Activated naive CD8-positive, alpha-beta T cell (primary cell): ENCODE results near the gene ARPP19.
"Not testable (repeated sequence)": the region's sequence is repeated elsewhere in the genome, so short reads cannot be mapped to it uniquely, and the experiment has no call there.

Experiments used
- H3K27ac Mint-ChIP-seq: one replicate; pipeline ENCODE4 v1.8.0; 2021; ENCODE audit warnings: mixed read lengths
- H3K27me3 Mint-ChIP-seq: one replicate; pipeline ENCODE4 v1.8.0; 2021; ENCODE audit warnings: mixed read lengths
- H3K36me3 Mint-ChIP-seq: one replicate; pipeline ENCODE4 v1.8.0; 2021; ENCODE audit warnings: mixed read lengths
- H3K4me1 Mint-ChIP-seq: one replicate; pipeline ENCODE4 v1.8.0; 2021; ENCODE audit warnings: low read depth, mixed read lengths
- H3K4me3 Mint-ChIP-seq: one replicate; pipeline ENCODE4 v1.8.0; 2021; ENCODE audit warnings: mild to moderate bottlenecking, mixed read lengths
- H3K9me3 Mint-ChIP-seq: one replicate; pipeline ENCODE4 v1.8.0; 2021; ENCODE audit warnings: low read depth, mixed read lengths

Gene ARPP19

DNA sequence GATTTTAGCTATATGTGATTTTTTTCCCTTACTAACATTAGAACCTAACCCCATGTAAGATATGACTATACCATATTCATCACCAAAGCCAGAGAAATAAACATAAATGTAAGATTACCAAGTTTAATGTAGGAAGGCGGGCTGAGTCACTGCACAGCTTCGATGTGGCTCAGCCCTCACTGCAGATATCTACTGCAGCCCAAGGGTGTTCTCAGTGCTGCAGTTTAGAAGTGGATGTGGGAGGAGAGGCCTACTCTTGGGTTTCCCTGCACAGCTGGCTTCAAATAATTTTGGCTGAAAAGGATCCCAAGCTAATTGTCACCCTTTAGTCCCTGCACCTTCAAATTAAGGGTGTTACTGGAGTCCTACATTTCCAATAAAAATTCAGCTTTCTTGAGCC is 9.3 kb downstream of the ARPP19 start:
- peaks cover 2% of the 10 kb centered on the region for H3K36me3 Mint-ChIP-seq
- peak overlapping the region; percentile 9 for H3K4me3 Mint-ChIP-seq
- H3K9me3 Mint-ChIP-seq, result no peaks in the 10 kb centered on the region
- H3K27ac Mint-ChIP-seq, result peak overlapping the region; percentile 48
- peaks cover 56% of the 10 kb centered on the region for H3K4me1 Mint-ChIP-seq
- H3K27me3 Mint-ChIP-seq, result no peaks in the 10 kb centered on the region

DNA sequence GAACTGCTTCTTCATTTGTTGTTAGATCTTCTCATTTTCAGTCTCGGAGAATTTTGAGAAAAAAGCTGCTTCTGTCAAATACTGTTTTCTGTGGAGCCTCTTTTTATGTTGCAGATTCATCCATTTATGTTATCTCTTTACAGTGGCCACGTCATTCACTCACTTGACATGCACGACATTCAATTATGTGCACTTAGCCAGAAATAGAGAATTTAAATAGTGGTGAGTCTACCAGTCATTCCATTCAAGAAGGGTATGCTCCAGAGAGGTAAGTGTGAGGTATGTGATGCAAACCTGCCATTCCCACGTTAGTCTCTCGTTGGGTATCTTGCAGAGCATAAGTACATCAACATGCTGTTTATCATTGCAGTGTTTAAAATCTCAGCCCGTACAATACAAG is 9.8 kb downstream of the ARPP19 start:
- H3K9me3 Mint-ChIP-seq, result no peaks in the 10 kb centered on the region
- H3K4me1 Mint-ChIP-seq, result peaks cover 51% of the 10 kb centered on the region
- no peaks in the 10 kb centered on the region for H3K27me3 Mint-ChIP-seq
- peak overlapping the region; percentile 48 for H3K27ac Mint-ChIP-seq
- H3K36me3 Mint-ChIP-seq, result peaks cover 2% of the 10 kb centered on the region
- H3K4me3 Mint-ChIP-seq, result peak overlapping the region; percentile 9

DNA sequence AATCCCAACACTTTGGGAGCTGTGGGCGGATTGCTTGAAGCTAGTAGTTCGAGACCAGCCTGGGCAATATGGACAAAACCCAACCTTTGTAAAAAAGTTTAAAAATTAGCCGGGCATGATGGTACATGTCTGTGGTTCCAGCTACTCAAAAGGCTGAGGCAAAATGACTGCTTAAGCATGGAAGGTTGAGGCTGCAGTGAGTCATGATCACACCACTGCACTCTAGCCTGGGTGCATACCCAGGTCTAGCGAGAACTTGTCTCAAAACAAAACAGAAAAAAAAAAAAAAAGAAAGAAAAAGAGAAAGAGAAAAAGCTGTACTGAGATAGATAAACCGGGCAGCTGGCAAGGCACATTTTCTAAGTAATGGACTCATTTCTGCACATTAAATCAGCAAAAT is 10.6 kb downstream of the ARPP19 start:
- H3K27me3 Mint-ChIP-seq, result no peaks in the 10 kb centered on the region
- peaks cover 2% of the 10 kb centered on the region for H3K36me3 Mint-ChIP-seq
- peak overlapping the region; percentile 70 for H3K27ac Mint-ChIP-seq
- peak overlapping the region; percentile 30 for H3K4me3 Mint-ChIP-seq
- peaks cover 45% of the 10 kb centered on the region for H3K4me1 Mint-ChIP-seq
- H3K9me3 Mint-ChIP-seq, result no peaks in the 10 kb centered on the region

DNA sequence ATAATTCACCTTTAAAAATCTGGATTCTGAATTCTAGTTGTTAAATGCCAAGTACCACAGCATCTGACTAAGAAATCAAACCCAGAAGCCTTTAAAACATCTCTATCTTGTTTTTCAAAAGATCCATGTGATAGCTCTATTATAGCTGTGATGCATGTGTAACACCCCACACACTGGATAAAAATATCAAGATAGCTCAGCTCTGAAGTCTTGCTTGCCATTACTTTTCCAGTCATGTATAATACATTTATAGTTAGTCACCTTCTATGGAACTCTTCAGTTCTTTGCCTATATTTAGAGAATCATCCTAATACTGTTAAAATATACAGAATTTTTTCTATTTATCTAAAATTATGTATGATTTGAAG is 11.6 kb downstream of the ARPP19 start:
- Mint-ChIP-seq H3K27ac (no peak overlapping the region), H3K27me3 (no peaks in the 10 kb centered on the region), H3K36me3 (peaks cover 2% of the 10 kb centered on the region), H3K9me3 (no peaks in the 10 kb centered on the region), H3K4me1 (peaks cover 37% of the 10 kb centered on the region), H3K4me3 (no peak overlapping the region)

DNA sequence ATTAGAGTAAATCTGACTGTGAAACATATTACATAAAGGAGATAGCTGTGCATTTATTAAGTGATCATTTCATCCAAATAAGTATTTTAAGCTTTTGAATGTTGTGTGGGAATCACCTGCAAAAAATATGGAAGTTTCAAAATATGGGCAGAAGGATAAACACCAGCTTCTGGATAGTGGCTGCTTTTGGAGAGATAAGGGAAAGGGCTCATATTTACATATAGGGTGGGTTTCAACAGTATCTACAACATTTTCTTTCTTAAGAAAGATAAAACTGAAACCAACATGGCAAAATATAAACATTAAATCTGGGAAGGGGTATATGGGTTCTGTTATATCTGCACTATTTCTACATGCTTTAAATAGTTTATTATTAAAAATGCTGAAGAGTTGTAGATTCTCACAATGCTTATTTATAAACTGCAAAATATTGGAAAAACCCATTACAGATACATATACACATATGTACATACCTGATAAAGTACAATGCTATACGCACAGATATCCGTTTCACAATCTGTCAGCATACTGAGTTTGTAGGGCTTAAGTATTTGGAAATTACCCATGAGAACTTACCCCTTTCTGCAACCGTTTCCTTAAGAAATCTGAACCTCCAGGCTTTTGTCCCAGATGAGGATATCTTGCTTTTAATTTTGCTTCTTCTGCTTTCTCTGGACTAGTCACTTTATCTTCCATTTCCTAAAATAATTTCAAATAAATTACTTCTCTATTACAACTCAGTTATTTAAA is 12.1 kb downstream of the ARPP19 start:
- H3K27me3 Mint-ChIP-seq, result no peaks in the 10 kb centered on the region
- peaks cover 34% of the 10 kb centered on the region for H3K4me1 Mint-ChIP-seq
- no peak overlapping the region for H3K4me3 Mint-ChIP-seq
- peaks cover 2% of the 10 kb centered on the region for H3K36me3 Mint-ChIP-seq
- no peaks in the 10 kb centered on the region for H3K9me3 Mint-ChIP-seq
- H3K27ac Mint-ChIP-seq, result peak overlapping the region; percentile 17

DNA sequence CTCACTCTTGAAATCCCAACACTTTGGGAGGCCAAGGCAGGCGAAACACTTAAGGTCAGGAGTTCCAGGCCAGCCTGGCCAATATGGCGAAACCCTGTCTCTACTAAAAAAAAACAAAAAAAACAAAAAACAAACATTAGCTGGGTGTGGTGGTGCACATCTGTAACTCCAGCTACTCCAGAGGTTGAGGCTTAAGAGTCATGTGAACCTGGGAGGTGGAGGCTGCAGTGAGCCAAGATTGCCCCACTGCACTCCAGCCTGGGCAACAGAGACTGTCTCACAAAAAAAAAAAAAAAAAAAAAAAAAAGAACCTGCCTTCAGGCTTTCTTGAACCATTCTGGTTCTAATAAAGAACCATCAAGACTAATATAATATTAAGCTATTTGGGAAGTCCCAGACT is 16.5 kb downstream of the ARPP19 start:
- peaks cover 8% of the 10 kb centered on the region for H3K36me3 Mint-ChIP-seq
- no peak overlapping the region for H3K4me3 Mint-ChIP-seq
- H3K4me1 Mint-ChIP-seq, result peaks cover 3% of the 10 kb centered on the region
- no peak overlapping the region for H3K27ac Mint-ChIP-seq
- no peaks in the 10 kb centered on the region for H3K27me3 Mint-ChIP-seq
- H3K9me3 Mint-ChIP-seq, result no peaks in the 10 kb centered on the region

DNA sequence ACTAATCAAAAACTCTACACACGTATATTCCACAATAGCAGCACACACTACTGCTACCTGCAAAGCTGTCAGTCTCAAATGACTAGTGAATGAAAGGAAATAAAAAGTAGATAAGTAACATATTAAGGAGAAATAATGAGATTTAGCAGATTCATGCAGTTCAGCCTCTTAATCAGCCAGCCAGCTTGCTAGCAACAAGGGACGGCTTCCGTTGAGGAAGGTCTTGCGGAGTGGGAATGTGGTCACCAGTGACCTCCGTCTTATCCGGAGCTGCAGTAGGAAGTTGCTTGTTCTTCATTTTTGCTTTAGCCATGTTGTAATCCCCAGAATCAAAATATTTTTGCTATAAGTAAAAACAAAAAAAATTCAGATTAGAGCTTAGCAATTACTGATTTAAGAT is 17.1 kb downstream of the ARPP19 start:
- H3K4me1 Mint-ChIP-seq, result peaks cover 3% of the 10 kb centered on the region
- H3K4me3 Mint-ChIP-seq, result no peak overlapping the region
- peaks cover 12% of the 10 kb centered on the region for H3K36me3 Mint-ChIP-seq
- H3K27ac Mint-ChIP-seq, result no peak overlapping the region
- H3K27me3 Mint-ChIP-seq, result no peaks in the 10 kb centered on the region
- H3K9me3 Mint-ChIP-seq, result no peaks in the 10 kb centered on the region

DNA sequence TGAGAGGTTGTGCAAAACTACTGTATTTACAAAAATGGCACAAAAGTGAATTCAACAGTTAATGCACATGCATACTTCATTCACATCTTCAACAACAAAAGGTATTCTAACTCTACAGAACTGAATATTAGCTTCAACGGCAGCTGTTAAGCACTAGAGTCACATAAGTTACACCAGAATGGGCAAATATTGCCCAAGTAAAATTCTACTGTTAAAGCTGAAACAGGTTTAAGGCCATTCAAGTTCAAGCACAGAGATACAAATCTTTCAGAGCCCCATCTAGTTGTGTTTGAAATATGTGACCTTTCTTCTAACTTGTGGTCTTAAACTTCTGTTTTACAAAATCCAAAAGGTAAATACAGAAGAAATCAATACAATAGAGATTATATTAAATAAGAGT is 17.6 kb downstream of the ARPP19 start:
- peaks cover 17% of the 10 kb centered on the region for H3K36me3 Mint-ChIP-seq
- not testable (repeated sequence) for H3K4me3 Mint-ChIP-seq, H3K4me1 Mint-ChIP-seq, H3K27ac Mint-ChIP-seq, H3K27me3 Mint-ChIP-seq, H3K9me3 Mint-ChIP-seq

DNA sequence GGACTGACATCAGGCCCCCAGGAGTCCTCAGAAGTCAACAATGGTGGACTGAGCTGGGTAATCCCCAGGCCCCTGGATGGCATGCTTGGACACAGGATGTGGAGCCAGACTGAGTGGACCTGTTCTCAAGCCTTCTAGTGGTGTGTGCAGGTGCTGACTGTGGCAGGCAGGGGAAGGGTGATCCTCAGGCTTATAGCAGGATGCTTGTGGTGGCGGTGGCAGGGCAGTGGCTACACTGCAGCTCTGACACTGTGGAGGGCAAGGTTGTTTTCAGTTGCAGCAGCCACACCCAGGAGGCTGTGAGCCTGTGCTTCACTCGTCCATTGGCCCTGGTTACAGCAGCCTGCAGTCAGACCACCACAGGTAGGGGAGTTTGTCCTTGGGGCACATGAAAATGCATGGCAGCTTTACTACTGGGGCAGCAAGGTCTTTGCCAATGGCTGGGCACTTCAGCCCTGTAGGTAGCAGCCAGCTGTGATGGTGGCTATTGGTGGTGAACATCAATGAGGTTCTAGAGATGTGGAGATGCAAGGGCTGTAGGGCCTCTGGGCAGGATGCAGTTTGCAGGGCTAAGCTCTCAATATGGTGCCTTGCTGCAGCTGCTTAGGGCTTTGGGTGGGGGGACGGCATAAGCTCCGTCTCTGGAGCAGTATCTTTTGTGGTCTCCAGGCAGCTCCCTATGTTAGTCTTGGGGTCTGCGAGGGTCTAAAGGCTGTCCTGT is 22.6 kb downstream of the ARPP19 start:
- peaks cover 25% of the 10 kb centered on the region for H3K36me3 Mint-ChIP-seq
- H3K4me1 Mint-ChIP-seq, result no peaks in the 10 kb centered on the region
- no peak overlapping the region for H3K27ac Mint-ChIP-seq
- no peak overlapping the region for H3K4me3 Mint-ChIP-seq
- no peaks in the 10 kb centered on the region for H3K9me3 Mint-ChIP-seq
- H3K27me3 Mint-ChIP-seq, result peaks cover 3% of the 10 kb centered on the region

DNA sequence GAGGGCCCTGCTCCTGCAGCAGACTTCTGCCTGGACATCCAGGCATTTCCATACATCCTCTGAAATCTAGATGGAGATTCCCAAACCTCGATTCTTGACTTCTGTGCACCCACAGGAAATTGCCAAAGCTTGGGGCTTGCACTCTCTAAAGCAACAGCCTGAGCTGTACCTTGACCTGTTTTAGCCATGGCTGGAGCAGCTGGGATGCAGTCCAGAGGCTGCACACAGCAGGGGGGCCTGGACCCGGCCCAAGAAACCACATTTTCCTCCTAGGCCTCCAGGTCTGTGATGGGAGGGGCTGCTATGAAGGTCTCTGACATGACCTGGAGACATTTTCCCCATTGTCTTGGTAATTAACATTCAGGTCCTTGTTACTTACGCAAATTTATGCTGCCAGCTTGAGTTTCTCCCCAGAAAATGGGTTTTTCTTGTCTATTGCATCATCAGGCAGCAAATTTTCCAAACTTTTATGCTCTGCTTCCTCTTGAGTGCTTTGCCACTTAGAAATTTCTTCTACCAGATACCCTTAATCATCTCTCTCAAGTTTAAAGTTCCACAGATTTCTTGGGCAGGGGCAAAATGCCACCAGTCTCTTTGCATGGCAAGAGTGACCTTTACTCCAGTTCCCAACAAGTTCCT is 28.3 kb downstream of the ARPP19 start:
- no peak overlapping the region for H3K27ac Mint-ChIP-seq
- no peak overlapping the region for H3K4me3 Mint-ChIP-seq
- no peaks in the 10 kb centered on the region for H3K9me3 Mint-ChIP-seq
- peaks cover 3% of the 10 kb centered on the region for H3K36me3 Mint-ChIP-seq
- peaks cover 6% of the 10 kb centered on the region for H3K27me3 Mint-ChIP-seq
- no peaks in the 10 kb centered on the region for H3K4me1 Mint-ChIP-seq

DNA sequence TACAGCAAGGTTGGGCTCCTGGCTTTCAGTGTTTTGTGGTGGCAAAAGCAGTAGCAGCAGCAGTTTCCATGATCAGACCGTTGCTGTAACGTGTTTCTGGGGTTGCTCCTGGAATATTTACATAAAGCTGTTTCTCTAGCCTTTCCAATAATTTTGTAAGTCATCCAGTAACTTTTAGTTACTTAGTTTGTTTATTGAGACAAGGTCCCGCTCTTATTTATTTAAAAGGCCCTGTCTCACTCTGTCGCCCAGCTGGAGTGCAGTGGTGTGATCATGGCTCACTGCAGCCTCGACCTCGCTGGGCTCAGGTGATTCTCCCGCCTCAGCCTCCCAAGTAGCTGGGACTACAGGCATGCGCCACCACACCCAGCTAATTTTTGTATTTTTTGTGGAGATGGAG is 31.4 kb downstream of the ARPP19 start:
- Mint-ChIP-seq H3K36me3 (peaks cover 2% of the 10 kb centered on the region), H3K27me3 (peaks cover 2% of the 10 kb centered on the region), H3K4me3 (no peak overlapping the region), H3K27ac (no peak overlapping the region), H3K4me1 (no peaks in the 10 kb centered on the region), H3K9me3 (no peaks in the 10 kb centered on the region)

DNA sequence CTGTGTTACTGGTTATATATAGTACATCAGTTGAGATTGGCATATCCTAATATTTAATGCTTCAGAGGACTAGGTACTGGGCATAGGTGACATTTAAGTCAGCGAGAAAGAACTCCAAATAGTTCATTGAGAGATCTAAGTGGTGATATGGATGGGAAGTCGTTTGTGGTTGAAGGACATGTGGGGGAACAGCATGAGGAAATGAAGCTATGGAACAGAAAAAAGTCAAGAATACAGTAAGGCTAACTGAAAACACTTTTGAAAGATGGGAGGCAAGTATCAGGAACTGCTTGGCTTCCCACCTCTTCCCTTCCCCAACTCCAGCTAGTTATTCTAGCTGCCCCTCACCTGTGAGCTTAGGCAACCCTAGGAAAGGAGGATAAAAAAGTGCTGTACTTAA is 36.4 kb downstream of the ARPP19 start:
- H3K9me3 Mint-ChIP-seq, result no peaks in the 10 kb centered on the region
- no peaks in the 10 kb centered on the region for H3K36me3 Mint-ChIP-seq
- H3K4me1 Mint-ChIP-seq, result peaks cover 15% of the 10 kb centered on the region
- no peak overlapping the region for H3K27ac Mint-ChIP-seq
- H3K27me3 Mint-ChIP-seq, result peaks cover 2% of the 10 kb centered on the region
- no peak overlapping the region for H3K4me3 Mint-ChIP-seq

DNA sequence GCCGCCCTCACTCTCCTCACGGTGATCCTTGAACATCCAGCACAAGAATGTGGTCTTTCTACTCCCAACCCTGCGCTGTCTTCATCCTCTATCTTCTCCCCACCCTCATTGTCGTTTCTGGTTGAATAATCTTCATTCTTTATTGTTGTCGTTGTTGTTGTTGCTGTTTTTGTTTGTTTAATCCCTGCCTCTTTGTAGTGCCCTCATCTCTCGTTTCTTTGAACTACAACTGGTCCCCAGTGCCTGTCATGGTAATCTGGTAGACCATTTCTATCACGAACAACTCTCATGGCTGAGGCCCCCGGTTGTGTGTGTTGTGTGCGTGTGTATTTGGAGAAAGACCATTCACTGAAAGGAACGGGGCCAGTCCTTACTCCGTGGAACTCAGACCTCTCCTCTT is 38.9 kb downstream of the ARPP19 start:
- peak overlapping the region; percentile 90 for H3K4me3 Mint-ChIP-seq
- H3K9me3 Mint-ChIP-seq, result no peaks in the 10 kb centered on the region
- no peaks in the 10 kb centered on the region for H3K36me3 Mint-ChIP-seq
- peaks cover 29% of the 10 kb centered on the region for H3K4me1 Mint-ChIP-seq
- no peaks in the 10 kb centered on the region for H3K27me3 Mint-ChIP-seq
- peak overlapping the region; percentile 87 for H3K27ac Mint-ChIP-seq

DNA sequence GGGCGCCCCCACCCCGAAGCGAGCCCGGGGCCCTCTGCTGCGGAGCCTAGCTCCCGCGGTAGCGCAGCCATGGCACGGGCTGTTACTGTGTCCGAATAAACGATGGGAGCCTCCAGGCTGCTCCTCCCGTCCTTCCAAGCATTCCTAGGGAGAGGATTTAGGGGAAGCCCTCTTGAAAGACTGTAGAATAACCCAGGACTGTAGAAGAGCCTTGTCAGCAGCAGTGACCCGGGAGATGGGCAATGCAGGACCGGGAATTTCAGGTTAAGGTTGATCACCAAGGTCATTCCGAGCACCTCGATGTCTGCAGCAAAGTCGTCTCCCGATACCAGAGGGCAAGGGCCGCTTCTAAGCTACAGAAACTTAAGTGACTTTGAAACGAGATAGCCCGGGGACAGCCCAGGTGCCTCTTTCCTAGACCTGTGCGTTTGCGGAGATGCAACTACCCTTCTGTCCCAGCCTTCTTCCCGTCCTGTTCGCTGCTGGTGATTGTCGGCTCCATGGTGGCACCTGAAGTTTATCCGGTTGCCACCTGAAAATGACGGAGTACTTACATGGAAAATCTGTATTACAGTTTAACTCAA is 39.4 kb downstream of the ARPP19 start:
- Mint-ChIP-seq H3K4me3 (peak overlapping the region; percentile 90), H3K36me3 (no peaks in the 10 kb centered on the region), H3K27me3 (no peaks in the 10 kb centered on the region), H3K9me3 (no peaks in the 10 kb centered on the region), H3K27ac (peak overlapping the region; percentile 87), H3K4me1 (peaks cover 29% of the 10 kb centered on the region)
